Activated B cell treated with CpG ODN at 0.5 μM for 24 hours (primary cell): ENCODE results near the gene RABEPK. TPM values are rescaled to one million over a fixed set of nuclear protein-coding genes. Genes with fewer than 3 reads are reported as not detected.
"Not testable (repeated sequence)": the region's sequence is repeated elsewhere in the genome, so short reads cannot be mapped to it uniquely, and the experiment has no call there.

Experiments used
- ATAC-seq: fragments of 200-7000 bp; cut with Tn5 transposase; one replicate; pipeline ENCODE4 v1.10.0; 2021; ENCODE audit warnings: low read depth, mild to moderate bottlenecking, moderate library complexity
- CTCF ChIA-PET: fragments of 350-600 bp; sonication (Branson Sonifier 250); formaldehyde crosslinking; loops from one replicate; lab custom pipeline; 2021; ENCODE audit warnings: antibody characterized with exemption; lab: Charles Lee
- POLR2A ChIA-PET: fragments of 350-600 bp; sonication (Branson Sonifier 250); formaldehyde crosslinking; loops from one replicate; lab custom pipeline; 2021; ENCODE audit warnings: antibody characterized with exemption; lab: Charles Lee
- DNase-seq: peaks from one replicate; pipeline ENCODE4 v3.0.0; 2022
- H3K27ac Mint-ChIP-seq: one replicate; pipeline ENCODE4 v1.8.0; 2020; ENCODE audit warnings: mixed read lengths
- H3K27me3 Mint-ChIP-seq: one replicate; pipeline ENCODE4 v1.8.0; 2021; ENCODE audit warnings: mixed read lengths
- H3K36me3 Mint-ChIP-seq: one replicate; pipeline ENCODE4 v1.8.0; 2021; ENCODE audit warnings: low read depth, mixed read lengths
- H3K4me1 Mint-ChIP-seq: one replicate; pipeline ENCODE4 v1.8.0; 2021; ENCODE audit warnings: mixed read lengths
- H3K4me3 Mint-ChIP-seq: one replicate; pipeline ENCODE4 v1.8.0; 2020; ENCODE audit warnings: mild to moderate bottlenecking, mixed read lengths
- H3K9me3 Mint-ChIP-seq: one replicate; pipeline ENCODE4 v1.8.0; 2020; ENCODE audit warnings: mixed read lengths
- CTCF ChIP-seq: fragments of 200-600 bp; IDR thresholded peaks from one replicate; pipeline ENCODE4 v1.8.0; 2022; ENCODE audit warnings: antibody characterized with exemption, mild to moderate bottlenecking
- intact Hi-C: fragments of 100-400 bp; cut with micrococcal nuclease; formaldehyde crosslinking; loops from one replicate; pipeline ENCODE4 v1.15.1; 2024
- total RNA-seq: library from RNA; stranded (reverse); gene quantifications from 2 replicates; pipeline ENCODE4 v1.2.3, GENCODE V29; 2022

RABEPK gene
- total RNA-seq, 1 donor from 2014 or later: 19.1 TPM

- peak overlapping the region; percentile 96 for H3K4me3 Mint-ChIP-seq
- H3K9me3 Mint-ChIP-seq: no peaks in the 10 kb centered on the region
- POLR2A ChIA-PET: interaction anchor here (0.6 to 7.2 kb wide), 11 partner anchors 10 to 1325 kb away, joined by 3 to 201 read pairs (median 3); partner anchors contain the start of gene HSPA5
- CTCF ChIA-PET: interaction anchor here (1.7 kb wide), 1 partner anchor 19 kb away, joined by 9 read pairs; the partner anchor contains the start of gene HSPA5
- peaks cover 2% of the 10 kb centered on the region for H3K27me3 Mint-ChIP-seq
- H3K4me1 Mint-ChIP-seq: peaks cover 46% of the 10 kb centered on the region
- intact Hi-C loops: loop anchor here (2.0 to 5.0 kb wide), 4 partner anchors 118 to 487 kb away; partner anchors contain the start of genes ARPC5L, GOLGA1, PBX3 and RPL35
- ATAC-seq (no peak), DNase-seq (no peak)
- no peak for TF ChIP-seq CTCF
- H3K36me3 Mint-ChIP-seq: peaks cover 22% of the 10 kb centered on the region
- peak overlapping the region; percentile 99 for H3K27ac Mint-ChIP-seq
These were observed 60.2 kb downstream of the RABEPK start for GRCh38 chr9:125260561-125260960.

GRCh38 chr9:125261501-125262293, 61.4 kb downstream of the RABEPK start, which contains the start of gene GAPVD1:
GAPVD1 (plus strand) TSS chr9:125261826; CDS start chr9:125298922, 37,096 bp downstream.
- CTCF ChIA-PET: interaction anchor here (1.7 kb wide), 1 partner anchor 21 kb away, joined by 9 read pairs; the partner anchor contains the start of gene HSPA5
- Mint-ChIP-seq H3K4me1 (peaks cover 48% of the 10 kb centered on the region), H3K9me3 (no peaks in the 10 kb centered on the region), H3K4me3 (peak within 1 kb of the TSS; percentile 96), H3K27ac (peak within 1 kb of the TSS; percentile 99), H3K27me3 (peaks cover 2% of the 10 kb centered on the region), H3K36me3 (peaks cover 28% of the 10 kb centered on the region)
- TF ChIP-seq CTCF: no peak
- POLR2A ChIA-PET: interaction anchor here (0.6 to 7.2 kb wide), 10 partner anchors 10 to 1543 kb away, joined by 3 to 201 read pairs (median 6); partner anchors contain the start of genes ARPC5L, HSPA5, RABEPK and ZBTB43
- DNase-seq (peak; percentile 97), ATAC-seq (peak; percentile 93)
- intact Hi-C loops: loop anchor here (1.0 to 5.0 kb wide), 7 partner anchors 20 to 486 kb away; partner anchors contain the start of genes ARPC5L, GOLGA1, HSPA5 and PBX3

GRCh38 chr9:125262294-125262991, 62.1 kb downstream of the RABEPK start:
- TF ChIP-seq CTCF: no peak
- ATAC-seq (no peak), DNase-seq (no peak)
- Mint-ChIP-seq H3K27ac (peak overlapping the region; percentile 99), H3K27me3 (no peaks in the 10 kb centered on the region), H3K4me1 (peaks cover 48% of the 10 kb centered on the region), H3K36me3 (peaks cover 34% of the 10 kb centered on the region), H3K4me3 (peak overlapping the region; percentile 96), H3K9me3 (no peaks in the 10 kb centered on the region)
- ChIA-PET CTCF (interaction anchor here (1.7 kb wide), 1 partner anchor 21 kb away, joined by 9 read pairs; the partner anchor contains the start of gene HSPA5), POLR2A (interaction anchor here (0.9 to 7.2 kb wide), 4 partner anchors 10 to 59 kb away, joined by 3 to 201 read pairs (median 4); partner anchors contain the start of gene HSPA5)
- intact Hi-C loops: loop anchor here (5.0 kb wide), 2 partner anchors 400 to 485 kb away; partner anchors contain the start of genes ARPC5L, PBX3 and RPL35

GRCh38 chr9:125264068-125264467, 63.7 kb downstream of the RABEPK start:
- CTCF ChIA-PET, H3K27me3 Mint-ChIP-seq, H3K9me3 Mint-ChIP-seq, DNase-seq, ATAC-seq: not testable (repeated sequence)
- Mint-ChIP-seq H3K27ac (peak overlapping the region; percentile 43), H3K4me1 (peaks cover 58% of the 10 kb centered on the region), H3K4me3 (peak overlapping the region; percentile 54), H3K36me3 (peaks cover 39% of the 10 kb centered on the region)
- POLR2A ChIA-PET: interaction anchor here (0.7 to 7.2 kb wide), 2 partner anchors 21 to 23 kb away, joined by 5 to 201 read pairs; partner anchors contain the start of gene HSPA5
- intact Hi-C loops: loop anchor here (5.0 kb wide), 2 partner anchors 402 to 483 kb away; partner anchors contain the start of genes ARPC5L, PBX3 and RPL35
